ENCODE data around the gene TIMM21.

- TF ChIP-seq PTRF (tag; IDR thresholded peaks at IDR 0.05) (no peak), SREBF2 (CRISPR knock-in tag; IDR thresholded peaks at IDR 0.05) (no peak), IRF9 (tag; IDR thresholded peaks at IDR 0.05) (no peak), ARID3A (IDR thresholded peaks at IDR 0.05; ENCODE audit: borderline replicate concordance, low read depth, low read length) (no peak), KDM5B (IDR thresholded peaks at IDR 0.05; ENCODE audit: insufficient replicate concordance, low read depth, low read length) (no peak)
Measured at GRCh38 chr18:74171910-74172606, 23.7 kb downstream of the TIMM21 start.

All from K562 (cell line).